Smooth muscle cell (in vitro differentiated cells): ENCODE data around the gene MID1. TPM values are rescaled to one million over a fixed set of nuclear protein-coding genes. Genes with fewer than 3 reads are reported as not detected.

Source experiments
- DNase-seq: peaks from one replicate; lab custom pipeline; 2025; ENCODE audit not compliant: unreplicated experiment; lab: John Stamatoyannopoulos, UW
- H2AFZ ChIP-seq: fragments of 200-600 bp; sonication (generic); 2 replicates; pipeline ENCODE4 v1.6.0; 2016; ENCODE audit warnings: antibody characterized with exemption, low read depth, mild to moderate bottlenecking
- H3F3A ChIP-seq: fragments of 200-600 bp; sonication (generic); 2 replicates; pipeline ENCODE4 v1.6.0; 2017; ENCODE audit warnings: antibody characterized with exemption, low read depth
- H3K27ac ChIP-seq: fragments of 200-600 bp; sonication (generic); 2 replicates; pipeline ENCODE4 v1.5.1; 2016; ENCODE audit warnings: low read depth, mild to moderate bottlenecking
- H3K27me3 ChIP-seq: fragments of 200-600 bp; sonication (generic); 2 replicates; pipeline ENCODE4 v1.6.1; 2016; ENCODE audit warnings: low read depth, mild to moderate bottlenecking
- H3K36me3 ChIP-seq: fragments of 200-600 bp; sonication (generic); 2 replicates; pipeline ENCODE4 v1.5.1; 2016; ENCODE audit warnings: low read depth
- H3K4me1 ChIP-seq: fragments of 200-600 bp; sonication (generic); 2 replicates; pipeline ENCODE4 v1.5.1; 2016; ENCODE audit warnings: low read depth
- H3K4me2 ChIP-seq: fragments of 200-600 bp; sonication (generic); 2 replicates; pipeline ENCODE4 v1.6.0; 2016; ENCODE audit warnings: mild to moderate bottlenecking
- H3K4me3 ChIP-seq: fragments of 200-600 bp; sonication (generic); 2 replicates; pipeline ENCODE4 v1.5.1; 2016; ENCODE audit warnings: mild to moderate bottlenecking
- H3K79me2 ChIP-seq: fragments of 200-600 bp; sonication (generic); 2 replicates; pipeline ENCODE4 v1.6.0; 2016; ENCODE audit warnings: low read depth, mild to moderate bottlenecking
- H3K9ac ChIP-seq: fragments of 200-600 bp; sonication (generic); 2 replicates; pipeline ENCODE4 v1.6.0; 2016; ENCODE audit warnings: low read depth
- H3K9me3 ChIP-seq: fragments of 200-600 bp; sonication (generic); replicated peaks from 2 replicates; pipeline ENCODE4 v1.5.1; 2016; ENCODE audit warnings: low read depth
- H4K20me1 ChIP-seq: fragments of 200-600 bp; sonication (generic); 2 replicates; pipeline ENCODE4 v1.6.0; 2016; ENCODE audit warnings: low read depth
- CTCF ChIP-seq: fragments of 200-600 bp; sonication (generic); IDR thresholded peaks from 2 replicates; pipeline ENCODE4 v1.5.1; 2017; ENCODE audit warnings: borderline replicate concordance, mild to moderate bottlenecking, antibody characterized with exemption; ENCODE audit not compliant: insufficient read depth, poor library complexity, severe bottlenecking
- WGBS: methylation state at CpG from one replicate; pipeline ENCODE4 v1.1.7; 2016; ENCODE audit warnings: low lambda C conversion rate; 5-methylcytosine and 5-hydroxymethylcytosine counted together
- polyA plus RNA-seq: library from polyadenylated mRNA; unstranded; fragments of >200 nt; fragmentation: Nextera tagmentation; extraction: Ambion mirVana; gene quantifications from 2 replicates; pipeline ENCODE4 v1.2.1, GENCODE V29; 2016
- total RNA-seq: library from RNA; depleted of rRNA; stranded (reverse); fragments of >200 nt; gene quantifications from 2 replicates; pipeline ENCODE4 v1.2.3, GENCODE V29; 2014

The MID1 gene
- total and polyA plus RNA-seq, 2 experiments from 2014 or later, result 22.6 to 45.2 TPM

GRCh38 chrX:10582945-10583344, 37.4 kb downstream of the MID1 start:
- Histone ChIP-seq H3K9ac (no peak overlapping the region), H3K27me3 (no peaks in the 10 kb centered on the region), H2AFZ (no peak overlapping the region), H3K4me3 (no peak overlapping the region), H3F3A (no peaks in the 10 kb centered on the region), H3K4me1 (peaks cover 7% of the 10 kb centered on the region), H3K4me2 (no peak overlapping the region), H3K79me2 (peaks cover 39% of the 10 kb centered on the region), H3K36me3 (no peaks in the 10 kb centered on the region), H3K27ac (peak overlapping the region; percentile 31), H3K9me3 (peaks cover 6% of the 10 kb centered on the region), H4K20me1 (no peaks in the 10 kb centered on the region)
- TF ChIP-seq CTCF, result no peak
- DNase-seq, result no peak

GRCh38 chrX:10582215-10582733, 38.1 kb downstream of the MID1 start:
- Histone ChIP-seq H3K79me2 (peaks cover 41% of the 10 kb centered on the region), H3F3A (no peaks in the 10 kb centered on the region), H3K4me2 (no peak overlapping the region), H3K27me3 (no peaks in the 10 kb centered on the region), H4K20me1 (no peaks in the 10 kb centered on the region), H3K4me3 (no peak overlapping the region), H2AFZ (no peak overlapping the region), H3K4me1 (peaks cover 7% of the 10 kb centered on the region), H3K27ac (peak overlapping the region; percentile 17), H3K9me3 (peaks cover 6% of the 10 kb centered on the region), H3K36me3 (no peaks in the 10 kb centered on the region), H3K9ac (no peak overlapping the region)
- 72% methylated on average over 3 of the region's 3 CpGs for WGBS
- no peak for DNase-seq
- TF ChIP-seq CTCF, result no peak

- WGBS, result 35% methylated on average over 12 of the region's 12 CpGs
- no peaks in the 10 kb centered on the region for H3K36me3 ChIP-seq
- peak overlapping the region; percentile 95 for H3K27ac ChIP-seq
- H3K9ac ChIP-seq, result peak overlapping the region; percentile 76
- peak overlapping the region; percentile 83 for H3K4me2 ChIP-seq
- no peaks in the 10 kb centered on the region for H3K27me3 ChIP-seq
- peak overlapping the region; percentile 42 for H2AFZ ChIP-seq
- DNase-seq, result no peak
- H3K9me3 ChIP-seq, result peaks cover 6% of the 10 kb centered on the region
- peaks cover 42% of the 10 kb centered on the region for H3K79me2 ChIP-seq
- peaks cover 6% of the 10 kb centered on the region for H4K20me1 ChIP-seq
- no peak for TF ChIP-seq CTCF
- H3F3A ChIP-seq, result no peaks in the 10 kb centered on the region
- H3K4me1 ChIP-seq, result peaks cover 7% of the 10 kb centered on the region
- H3K4me3 ChIP-seq, result peak overlapping the region; percentile 34
Measured at GRCh38 chrX:10579112-10580011, 41.0 kb downstream of the MID1 start.
